ENCODE results near the gene MRTFA. TPM values are rescaled to one million over a fixed set of nuclear protein-coding genes. Genes with fewer than 3 reads are reported as not detected.

The MRTFA gene
- total RNA-seq, 1 donor: 34.0 TPM

- Histone ChIP-seq H3K27ac (ENCODE audit: low read depth, low read length) (no peak overlapping the region), H3K9me3 (ENCODE audit: low read depth, low read length) (no peaks in the 10 kb centered on the region), H4K20me1 (ENCODE audit: insufficient read depth, low read length) (peaks cover 6% of the 10 kb centered on the region), H3K4me2 (ENCODE audit: insufficient read depth, low read length) (no peak overlapping the region), H2AFZ (ENCODE audit: low read length) (no peak overlapping the region), H3K79me2 (ENCODE audit: insufficient read depth, low read length) (peaks cover 46% of the 10 kb centered on the region), H3K4me1 (ENCODE audit: insufficient read depth, low read length) (no peaks in the 10 kb centered on the region), H3K4me3 (ENCODE audit: insufficient read depth, low read length) (no peak overlapping the region), H3K36me3 (ENCODE audit: insufficient read depth, low read length) (no peaks in the 10 kb centered on the region), H3K27me3 (ENCODE audit: insufficient read depth, low read length) (no peaks in the 10 kb centered on the region)
- TF ChIP-seq CTCF (IDR thresholded peaks at IDR 0.05; ENCODE audit: extremely low read depth, low read depth, low read length): no peak
- DNase-seq (ENCODE audit: insufficient read length, low spot score, missing footprints): no peak
Observed at GRCh38 chr22:40580631-40581030, 55.9 kb downstream of the MRTFA start.

- TF ChIP-seq CTCF (IDR thresholded peaks at IDR 0.05; ENCODE audit: extremely low read depth, low read depth, low read length): no peak
- Histone ChIP-seq H4K20me1 (ENCODE audit: insufficient read depth, low read length) (peaks cover 8% of the 10 kb centered on the region), H3K9me3 (ENCODE audit: low read depth, low read length) (no peaks in the 10 kb centered on the region), H3K4me3 (ENCODE audit: insufficient read depth, low read length) (no peak overlapping the region), H3K79me2 (ENCODE audit: insufficient read depth, low read length) (peaks cover 55% of the 10 kb centered on the region), H2AFZ (ENCODE audit: low read length) (no peak overlapping the region), H3K4me1 (ENCODE audit: insufficient read depth, low read length) (no peaks in the 10 kb centered on the region), H3K36me3 (ENCODE audit: insufficient read depth, low read length) (no peaks in the 10 kb centered on the region), H3K27me3 (ENCODE audit: insufficient read depth, low read length) (no peaks in the 10 kb centered on the region), H3K4me2 (ENCODE audit: insufficient read depth, low read length) (no peak overlapping the region), H3K27ac (ENCODE audit: low read depth, low read length) (no peak overlapping the region)
- DNase-seq (ENCODE audit: insufficient read length, low spot score, missing footprints): no peak
Observed at GRCh38 chr22:40578171-40578570, 58.3 kb downstream of the MRTFA start.

- Histone ChIP-seq H3K4me3 (ENCODE audit: insufficient read depth, low read length) (peak overlapping the region; percentile 13), H3K79me2 (ENCODE audit: insufficient read depth, low read length) (peaks cover 67% of the 10 kb centered on the region), H3K9me3 (ENCODE audit: low read depth, low read length) (no peaks in the 10 kb centered on the region), H2AFZ (ENCODE audit: low read length) (no peak overlapping the region), H3K36me3 (ENCODE audit: insufficient read depth, low read length) (no peaks in the 10 kb centered on the region), H4K20me1 (ENCODE audit: insufficient read depth, low read length) (peaks cover 10% of the 10 kb centered on the region), H3K4me2 (ENCODE audit: insufficient read depth, low read length) (peak overlapping the region; percentile 58), H3K27ac (ENCODE audit: low read depth, low read length) (peak overlapping the region; percentile 5), H3K4me1 (ENCODE audit: insufficient read depth, low read length) (peaks cover 4% of the 10 kb centered on the region), H3K27me3 (ENCODE audit: insufficient read depth, low read length) (no peaks in the 10 kb centered on the region)
- no peak for DNase-seq (ENCODE audit: insufficient read length, low spot score, missing footprints)
- TF ChIP-seq CTCF (IDR thresholded peaks at IDR 0.05; ENCODE audit: extremely low read depth, low read depth, low read length): no peak
Observed at GRCh38 chr22:40572976-40573375, 63.5 kb downstream of the MRTFA start.

- Histone ChIP-seq H3K4me1 (ENCODE audit: insufficient read depth, low read length) (peaks cover 15% of the 10 kb centered on the region), H4K20me1 (ENCODE audit: insufficient read depth, low read length) (peaks cover 13% of the 10 kb centered on the region), H3K27me3 (ENCODE audit: insufficient read depth, low read length) (no peaks in the 10 kb centered on the region), H3K36me3 (ENCODE audit: insufficient read depth, low read length) (no peaks in the 10 kb centered on the region), H3K79me2 (ENCODE audit: insufficient read depth, low read length) (peaks cover 75% of the 10 kb centered on the region), H3K27ac (ENCODE audit: low read depth, low read length) (no peak overlapping the region), H2AFZ (ENCODE audit: low read length) (no peak overlapping the region), H3K4me3 (ENCODE audit: insufficient read depth, low read length) (no peak overlapping the region), H3K4me2 (ENCODE audit: insufficient read depth, low read length) (no peak overlapping the region), H3K9me3 (ENCODE audit: low read depth, low read length) (no peaks in the 10 kb centered on the region)
- no peak for DNase-seq (ENCODE audit: insufficient read length, low spot score, missing footprints)
- TF ChIP-seq CTCF (IDR thresholded peaks at IDR 0.05; ENCODE audit: extremely low read depth, low read depth, low read length): no peak
Observed at GRCh38 chr22:40571887-40572286, 64.6 kb downstream of the MRTFA start.

Data from osteoblast (primary cell).